Measurements from ENCODE around the gene OIP5. TPM values are rescaled to one million over a fixed set of nuclear protein-coding genes. Genes with fewer than 3 reads are reported as not detected.

OIP5 gene
- 1.1 to 2.8 TPM (median 1.8 TPM) in 3 replicates for total RNA-seq
- long read RNA-seq, partial matches to known transcripts: 0 of 4 reads
- long read RNA-seq, other reads (novel, unspliced or antisense): 0 of 4 reads

DNA sequence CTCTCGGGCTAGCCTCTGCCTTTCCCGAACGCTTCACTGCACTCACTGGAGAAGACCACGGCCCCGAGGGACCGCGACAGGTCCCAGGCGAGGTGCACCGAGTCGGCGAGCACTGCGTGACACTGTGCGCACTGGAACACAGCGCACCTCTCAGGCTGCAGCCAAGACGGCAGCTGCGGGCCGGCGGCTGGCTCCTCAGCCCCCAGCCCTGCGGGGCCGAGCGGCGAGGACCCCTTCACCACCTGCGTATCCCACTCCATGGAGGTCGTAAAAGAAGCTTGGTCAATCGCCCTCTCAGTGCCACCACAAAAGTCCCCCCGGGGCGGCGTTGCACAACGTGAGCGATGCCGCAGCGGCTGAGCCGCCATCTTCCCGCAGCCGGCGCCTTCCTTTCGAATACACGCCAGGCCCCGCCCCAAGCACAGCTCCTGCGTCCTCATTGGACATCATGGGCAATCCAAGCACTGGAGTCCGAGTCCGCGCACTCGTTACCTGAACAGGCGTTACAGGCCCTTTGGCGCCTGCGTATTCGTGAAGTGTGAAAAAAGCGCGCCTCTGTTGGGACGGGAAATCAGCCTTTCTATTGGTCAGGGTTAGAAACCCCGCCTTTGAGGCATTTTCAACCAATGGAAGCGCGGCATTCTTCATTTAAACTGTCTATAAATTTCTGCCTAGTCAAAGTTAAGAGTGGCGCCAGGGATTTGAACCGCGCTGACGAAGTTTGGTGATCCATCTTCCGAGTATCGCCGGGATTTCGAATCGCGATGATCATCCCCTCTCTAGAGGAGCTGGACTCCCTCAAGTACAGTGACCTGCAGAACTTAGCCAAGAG lies at the start of gene OIP5, which contains the start of gene NUSAP1:
OIP5 (minus strand) TSS at position 398 of the 832 bp plus-strand sequence; CDS start at position 368, 30 bp downstream.
NUSAP1 (plus strand) TSS at position 688 of the 832 bp plus-strand sequence; CDS start at position 765, 77 bp downstream.
- peak; percentile 99 for DNase-seq (ENCODE audit: low spot score)
- peak within 1 kb of the TSS; percentile 95 for H3K27ac Mint-ChIP-seq (ENCODE audit: unreplicated experiment)
- H3K27me3 Mint-ChIP-seq (ENCODE audit: low read depth): no peaks in the 10 kb centered on the region
- TF ChIP-seq, protein P1, sequence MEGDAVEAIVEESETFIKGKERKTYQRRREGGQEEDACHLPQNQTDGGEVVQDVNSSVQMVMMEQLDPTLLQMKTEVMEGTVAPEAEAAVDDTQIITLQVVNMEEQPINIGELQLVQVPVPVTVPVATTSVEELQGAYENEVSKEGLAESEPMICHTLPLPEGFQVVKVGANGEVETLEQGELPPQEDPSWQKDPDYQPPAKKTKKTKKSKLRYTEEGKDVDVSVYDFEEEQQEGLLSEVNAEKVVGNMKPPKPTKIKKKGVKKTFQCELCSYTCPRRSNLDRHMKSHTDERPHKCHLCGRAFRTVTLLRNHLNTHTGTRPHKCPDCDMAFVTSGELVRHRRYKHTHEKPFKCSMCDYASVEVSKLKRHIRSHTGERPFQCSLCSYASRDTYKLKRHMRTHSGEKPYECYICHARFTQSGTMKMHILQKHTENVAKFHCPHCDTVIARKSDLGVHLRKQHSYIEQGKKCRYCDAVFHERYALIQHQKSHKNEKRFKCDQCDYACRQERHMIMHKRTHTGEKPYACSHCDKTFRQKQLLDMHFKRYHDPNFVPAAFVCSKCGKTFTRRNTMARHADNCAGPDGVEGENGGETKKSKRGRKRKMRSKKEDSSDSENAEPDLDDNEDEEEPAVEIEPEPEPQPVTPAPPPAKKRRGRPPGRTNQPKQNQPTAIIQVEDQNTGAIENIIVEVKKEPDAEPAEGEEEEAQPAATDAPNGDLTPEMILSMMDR (IDR thresholded peaks at IDR 0.05): peak; percentile 90
- peaks cover 25% of the 10 kb centered on the region for H3K4me1 Mint-ChIP-seq (ENCODE audit: low read depth)
- H3K9me3 Mint-ChIP-seq (ENCODE audit: low read depth): no peaks in the 10 kb centered on the region
- H3K36me3 Mint-ChIP-seq (ENCODE audit: low read depth): no peaks in the 10 kb centered on the region
- peak within 1 kb of the TSS; percentile 97 for H3K4me3 Mint-ChIP-seq (ENCODE audit: unreplicated experiment)

DNA sequence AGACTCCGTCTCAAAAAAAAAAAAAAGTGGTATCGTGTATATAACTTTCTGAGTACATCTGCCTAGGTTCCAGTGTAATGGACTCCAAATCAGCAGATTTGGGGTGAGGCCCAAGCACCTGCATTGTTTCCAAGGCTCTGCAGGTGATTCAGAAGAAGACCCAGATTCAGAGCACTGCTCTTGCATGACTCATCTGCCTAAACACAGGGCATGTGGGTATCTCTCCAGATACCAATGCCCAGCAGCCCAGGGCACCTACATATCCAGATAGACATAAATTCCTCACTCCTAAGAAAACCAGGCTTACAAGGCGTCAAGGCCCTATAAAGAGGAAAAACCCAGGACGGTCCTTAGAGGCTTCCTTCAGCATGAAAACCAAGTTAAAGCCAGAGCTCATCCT lies 45.6 kb upstream of the OIP5 start:
- no peak for DNase-seq (ENCODE audit: low spot score)
- Mint-ChIP-seq H3K27ac (ENCODE audit: unreplicated experiment) (no peak overlapping the region), H3K27me3 (ENCODE audit: low read depth) (no peaks in the 10 kb centered on the region), H3K36me3 (ENCODE audit: low read depth) (no peaks in the 10 kb centered on the region), H3K4me1 (ENCODE audit: low read depth) (no peaks in the 10 kb centered on the region), H3K9me3 (ENCODE audit: low read depth) (no peaks in the 10 kb centered on the region), H3K4me3 (ENCODE audit: unreplicated experiment) (no peak overlapping the region)
- TF ChIP-seq, protein P1 (IDR thresholded peaks at IDR 0.05): no peak

GRCh38 chr15:41367418-41367817 lies 35.0 kb upstream of the OIP5 start:
- no peak for DNase-seq (ENCODE audit: low spot score)
- Mint-ChIP-seq H3K4me3 (ENCODE audit: unreplicated experiment) (no peak overlapping the region), H3K27ac (ENCODE audit: unreplicated experiment) (no peak overlapping the region), H3K4me1 (ENCODE audit: low read depth) (no peaks in the 10 kb centered on the region), H3K9me3 (ENCODE audit: low read depth) (no peaks in the 10 kb centered on the region), H3K36me3 (ENCODE audit: low read depth) (no peaks in the 10 kb centered on the region), H3K27me3 (ENCODE audit: low read depth) (no peaks in the 10 kb centered on the region)
- TF ChIP-seq, protein P1 (IDR thresholded peaks at IDR 0.05): no peak

GRCh38 chr15:41354371-41354770 lies 22.0 kb upstream of the OIP5 start:
- Mint-ChIP-seq H3K9me3 (ENCODE audit: low read depth) (no peaks in the 10 kb centered on the region), H3K27ac (ENCODE audit: unreplicated experiment) (no peak overlapping the region), H3K4me3 (ENCODE audit: unreplicated experiment) (no peak overlapping the region), H3K4me1 (ENCODE audit: low read depth) (no peaks in the 10 kb centered on the region), H3K27me3 (ENCODE audit: low read depth) (no peaks in the 10 kb centered on the region), H3K36me3 (ENCODE audit: low read depth) (no peaks in the 10 kb centered on the region)
- TF ChIP-seq, protein P1 (IDR thresholded peaks at IDR 0.05): no peak
- no peak for DNase-seq (ENCODE audit: low spot score)

DNA sequence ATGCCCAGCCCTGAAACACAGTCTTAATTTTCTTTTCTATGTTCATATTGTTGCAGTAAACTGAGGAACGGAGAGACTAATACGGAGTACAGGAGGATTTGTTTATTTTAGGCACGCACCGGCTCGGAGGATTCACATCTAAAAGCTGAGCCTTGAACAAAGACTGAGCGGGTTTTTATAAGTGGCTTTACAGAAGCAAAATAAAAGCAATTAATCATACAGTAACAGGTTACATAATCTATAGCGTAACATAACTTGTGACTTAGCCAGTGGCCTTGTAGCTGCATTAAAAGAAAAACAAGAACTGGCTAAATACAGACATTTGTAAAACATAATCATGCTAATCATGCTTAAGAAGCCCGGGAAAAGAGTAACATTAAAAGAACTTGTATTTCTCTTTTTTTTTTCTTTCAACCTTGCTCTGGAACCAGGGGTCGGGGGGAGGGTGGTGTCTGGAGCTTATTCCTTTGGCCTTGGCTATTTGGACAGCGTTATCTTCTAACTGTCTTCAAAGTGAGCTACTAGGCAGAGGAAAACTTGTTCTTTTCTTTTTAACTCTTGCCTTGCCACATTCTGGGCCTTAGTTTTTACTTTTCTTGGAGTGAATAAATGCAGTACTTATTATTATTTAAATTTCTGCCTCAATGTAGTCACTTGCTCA lies 17.8 kb upstream of the OIP5 start:
- no peaks in the 10 kb centered on the region for H3K4me1 Mint-ChIP-seq (ENCODE audit: low read depth)
- H3K9me3 Mint-ChIP-seq (ENCODE audit: low read depth): no peaks in the 10 kb centered on the region
- TF ChIP-seq, protein P1 (IDR thresholded peaks at IDR 0.05): no peak
- H3K4me3 Mint-ChIP-seq (ENCODE audit: unreplicated experiment): no peak overlapping the region
- no peak for DNase-seq (ENCODE audit: low spot score)
- H3K27me3 Mint-ChIP-seq (ENCODE audit: low read depth): no peaks in the 10 kb centered on the region
- H3K27ac Mint-ChIP-seq (ENCODE audit: unreplicated experiment): no peak overlapping the region
- H3K36me3 Mint-ChIP-seq (ENCODE audit: low read depth): peaks cover 2% of the 10 kb centered on the region

All from chondrocyte (in vitro differentiated cells).